Neural cell (in vitro differentiated cells): ENCODE measurements around the gene DENND6A. TPM values are rescaled to one million over a fixed set of nuclear protein-coding genes. Genes with fewer than 3 reads are reported as not detected.

Experiments
- H2AFZ ChIP-seq: fragments of 200-600, 300-800 bp; sonication (generic), shearing (Covaris generic); 2 replicates; pipeline ENCODE4 v1.6.0; 2014; ENCODE audit warnings: low read depth, mild to moderate bottlenecking, antibody characterized with exemption, low read length, moderate library complexity
- H3F3A ChIP-seq: fragments of 200-600 bp; shearing (Covaris generic); 2 replicates; pipeline ENCODE4 v1.6.1; 2016; ENCODE audit warnings: mild to moderate bottlenecking, moderate library complexity, mixed read lengths, antibody characterized with exemption, low read length; ENCODE audit not compliant: insufficient read depth, poor library complexity, severe bottlenecking
- H3K27ac ChIP-seq: fragments of 200-600, 300-800 bp; sonication (generic), shearing (Covaris generic); 2 replicates; pipeline ENCODE4 v1.5.1; 2014; ENCODE audit warnings: mild to moderate bottlenecking, low read length, moderate library complexity
- H3K27me3 ChIP-seq: fragments of 300-800, 200-600 bp; sonication (generic), shearing (Covaris generic); 2 replicates; pipeline ENCODE4 v1.6.0; 2014; ENCODE audit warnings: mild to moderate bottlenecking, low read depth, low read length, moderate library complexity; ENCODE audit not compliant: insufficient read depth
- H3K36me3 ChIP-seq: fragments of 300-800, 200-600 bp; sonication (generic), shearing (Covaris generic); 2 replicates; pipeline ENCODE4 v1.5.1; 2014; ENCODE audit warnings: mild to moderate bottlenecking, antibody characterized with exemption, low read length, moderate library complexity; ENCODE audit not compliant: insufficient read depth
- H3K4me2 ChIP-seq: fragments of 300-800, 200-600 bp; sonication (generic), shearing (Covaris generic); 2 replicates; pipeline ENCODE4 v1.6.0; 2014; ENCODE audit warnings: mild to moderate bottlenecking, low read length
- H3K4me3 ChIP-seq: fragments of 300-800, 200-600 bp; sonication (generic), shearing (Covaris generic); 2 replicates; pipeline ENCODE4 v1.5.1; 2014; ENCODE audit warnings: mild to moderate bottlenecking, low read length, moderate library complexity
- H3K79me2 ChIP-seq: fragments of 200-600 bp; shearing (Covaris generic); replicated peaks from 2 replicates; pipeline ENCODE4 v1.6.0; 2014; ENCODE audit warnings: mild to moderate bottlenecking, low read length, moderate library complexity; ENCODE audit not compliant: insufficient read depth
- H3K9ac ChIP-seq: fragments of 300-800, 200-600 bp; sonication (generic), shearing (Covaris generic); 2 replicates; pipeline ENCODE4 v1.6.1; 2016; ENCODE audit warnings: mild to moderate bottlenecking, low read length, mixed read lengths
- H3K9me2 ChIP-seq: fragments of 200-600 bp; shearing (Covaris generic); 2 replicates; pipeline ENCODE4 v1.6.1; 2016; ENCODE audit warnings: mild to moderate bottlenecking, low read length, mixed read lengths; ENCODE audit not compliant: insufficient read depth
- H3K9me3 ChIP-seq: fragments of 200-600, 300-800 bp; sonication (generic), shearing (Covaris generic); 2 replicates; pipeline ENCODE4 v1.6.1; 2016; ENCODE audit warnings: mild to moderate bottlenecking, mixed run types, low read length, moderate library complexity, mixed read lengths
- H4K20me1 ChIP-seq: fragments of 200-600 bp; shearing (Covaris generic); 2 replicates; pipeline ENCODE4 v1.6.1; 2016; ENCODE audit warnings: mild to moderate bottlenecking, mixed run types; ENCODE audit not compliant: insufficient read depth
- CTCF ChIP-seq: fragments of 450-650 bp; IDR thresholded peaks from 2 replicates; pipeline ENCODE4 v1.5.1; 2014; ENCODE audit warnings: antibody characterized with exemption, mild to moderate bottlenecking, moderate library complexity; ENCODE audit not compliant: poor library complexity, severe bottlenecking
- EP300 ChIP-seq: fragments of 450-650 bp; conservative IDR thresholded peaks from 2 replicates; pipeline ENCODE4 v1.6.1; 2014; ENCODE audit warnings: antibody characterized with exemption, mild to moderate bottlenecking, moderate library complexity; ENCODE audit not compliant: poor library complexity, severe bottlenecking
- EZH2 ChIP-seq: fragments of 200-600, 300-800 bp; shearing (Covaris generic), sonication (generic); IDR thresholded peaks from 2 replicates; pipeline ENCODE4 v1.6.1; 2014; ENCODE audit warnings: antibody characterized with exemption, low read length, borderline replicate concordance, mild to moderate bottlenecking; ENCODE audit not compliant: insufficient read depth, poor library complexity, severe bottlenecking
- MXI1 ChIP-seq: fragments of 450-650 bp; conservative IDR thresholded peaks from 2 replicates; pipeline ENCODE4 v1.6.1; 2014; ENCODE audit warnings: antibody characterized with exemption, mild to moderate bottlenecking; ENCODE audit not compliant: poor library complexity, severe bottlenecking
- POLR2AphosphoS5 ChIP-seq: IDR thresholded peaks from 2 replicates; pipeline ENCODE4 v1.6.1; 2012
- RAD21 ChIP-seq: fragments of 450-650 bp; conservative IDR thresholded peaks from 2 replicates; pipeline ENCODE4 v1.6.1; 2014; ENCODE audit warnings: antibody characterized with exemption, mild to moderate bottlenecking, moderate library complexity
- REST ChIP-seq: IDR thresholded peaks from 2 replicates; pipeline ENCODE4 v1.6.1; 2012; ENCODE audit warnings: borderline replicate concordance
- SMC3 ChIP-seq: fragments of 450-650 bp; conservative IDR thresholded peaks from 2 replicates; pipeline ENCODE4 v1.6.1; 2014; ENCODE audit warnings: antibody characterized with exemption, mild to moderate bottlenecking, moderate library complexity; ENCODE audit not compliant: poor library complexity
- TAF1 ChIP-seq: IDR thresholded peaks from 2 replicates; pipeline ENCODE4 v1.6.1; 2012; ENCODE audit warnings: low read depth
- polyA plus RNA-seq: library from polyadenylated mRNA; depleted of rRNA; stranded (reverse); fragments of >200 nt; gene quantifications from 2 replicates; pipeline ENCODE4 v1.2.3, GENCODE V29; 2014

DENND6A gene
- polyA plus RNA-seq, 1 donor from 2014 or later, result 24.0 TPM

- Histone ChIP-seq H3K4me3 (no peak overlapping the region), H4K20me1 (no peaks in the 10 kb centered on the region)
Measured at GRCh38 chr3:57627976-57628375, 64.9 kb downstream of the DENND6A start.

GRCh38 chr3:57624801-57625200 lies 68.1 kb downstream of the DENND6A start:
- H3K9me3 ChIP-seq, result no peaks in the 10 kb centered on the region
- H3K27me3 ChIP-seq, result no peaks in the 10 kb centered on the region
- no peaks in the 10 kb centered on the region for H4K20me1 ChIP-seq
- no peaks in the 10 kb centered on the region for H3K9me2 ChIP-seq
- H3K4me3 ChIP-seq, result no peak overlapping the region
- no peaks in the 10 kb centered on the region for H3K79me2 ChIP-seq
- H3K36me3 ChIP-seq, result peaks cover 9% of the 10 kb centered on the region
- H3K9ac ChIP-seq, result no peak overlapping the region
- H2AFZ ChIP-seq, result no peak overlapping the region
- no peak overlapping the region for H3K27ac ChIP-seq
- no peak overlapping the region for H3K4me2 ChIP-seq
- no peaks in the 10 kb centered on the region for H3F3A ChIP-seq
- TF ChIP-seq REST, result no peak
- no peak for TF ChIP-seq SMC3
- no peak for TF ChIP-seq RAD21
- TF ChIP-seq MXI1, result no peak
- TF ChIP-seq TAF1, result no peak
- no peak for TF ChIP-seq EZH2
- TF ChIP-seq EP300, result no peak
- TF ChIP-seq CTCF, result no peak
- TF ChIP-seq POLR2AphosphoS5, result no peak

More at GRCh38 chr3:57627976-57628375, 64.9 kb downstream of the DENND6A start:
- no peak overlapping the region for H2AFZ ChIP-seq
- peaks cover 9% of the 10 kb centered on the region for H3K36me3 ChIP-seq
- no peaks in the 10 kb centered on the region for H3K79me2 ChIP-seq
- H3K4me2 ChIP-seq, result no peak overlapping the region
- H3K9ac ChIP-seq, result no peak overlapping the region
- no peaks in the 10 kb centered on the region for H3F3A ChIP-seq
- TF ChIP-seq EZH2, result no peak
- TF ChIP-seq MXI1, result no peak
- no peak for TF ChIP-seq EP300
- no peak for TF ChIP-seq CTCF
- no peak for TF ChIP-seq RAD21
- no peak for TF ChIP-seq SMC3
- TF ChIP-seq POLR2AphosphoS5, result no peak
- H3K9me3 ChIP-seq, result no peaks in the 10 kb centered on the region
- no peak overlapping the region for H3K27ac ChIP-seq
- no peaks in the 10 kb centered on the region for H3K9me2 ChIP-seq
- H3K27me3 ChIP-seq, result no peaks in the 10 kb centered on the region
